ENCODE measurements around the gene CIAO3.
A peak's percentile ranks its signal among the peaks of the same experiment; 100 is the strongest.

Gene CIAO3

DNA sequence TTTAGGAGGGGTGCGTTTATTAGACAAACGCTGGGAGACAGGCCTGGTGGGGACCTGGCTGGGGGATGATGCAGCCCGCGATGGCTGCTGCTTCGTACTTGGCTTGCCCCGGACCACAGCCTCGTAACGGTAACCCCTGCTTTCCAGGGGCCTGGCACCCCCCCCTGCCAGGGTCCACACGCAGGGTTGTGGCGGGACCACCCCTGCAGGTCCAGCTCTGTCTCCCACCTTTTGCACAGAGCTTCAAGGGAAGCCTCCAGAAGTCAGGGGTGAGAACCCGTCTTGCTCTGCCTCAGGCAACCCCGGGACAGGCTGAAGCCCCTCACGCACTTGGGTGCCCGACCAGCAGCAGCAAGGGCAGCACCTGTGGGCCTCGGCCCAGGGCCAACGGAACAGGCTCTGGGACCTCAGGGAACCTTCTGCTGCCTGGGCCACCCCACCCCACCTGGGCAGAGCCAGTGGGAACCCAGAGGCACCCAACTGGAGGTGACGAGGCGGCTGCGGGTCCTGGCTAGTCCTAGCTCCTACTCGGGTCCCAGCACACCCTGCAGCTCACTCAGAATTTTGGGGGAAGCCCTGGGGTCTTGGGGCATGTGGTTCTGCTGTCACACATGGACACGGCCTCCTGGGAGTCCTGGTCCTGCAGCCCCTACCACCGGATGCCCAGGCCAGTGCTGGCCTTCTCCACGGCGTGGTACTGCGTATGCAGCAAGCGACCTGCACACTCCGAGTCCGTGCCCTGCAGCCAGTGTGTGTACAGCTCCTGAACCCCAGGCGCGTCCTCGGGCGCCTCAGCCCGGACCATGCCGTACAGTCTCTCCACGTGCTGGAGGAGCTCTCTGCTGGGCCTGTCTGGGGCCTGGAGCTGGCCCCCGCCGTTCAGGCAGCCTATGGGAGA lies 10.8 kb downstream of the CIAO3 start:
- POLR2A ChIA-PET (ENCODE audit: low non-redundant PET): no interaction called here
- TF ChIP-seq, protein P1, sequence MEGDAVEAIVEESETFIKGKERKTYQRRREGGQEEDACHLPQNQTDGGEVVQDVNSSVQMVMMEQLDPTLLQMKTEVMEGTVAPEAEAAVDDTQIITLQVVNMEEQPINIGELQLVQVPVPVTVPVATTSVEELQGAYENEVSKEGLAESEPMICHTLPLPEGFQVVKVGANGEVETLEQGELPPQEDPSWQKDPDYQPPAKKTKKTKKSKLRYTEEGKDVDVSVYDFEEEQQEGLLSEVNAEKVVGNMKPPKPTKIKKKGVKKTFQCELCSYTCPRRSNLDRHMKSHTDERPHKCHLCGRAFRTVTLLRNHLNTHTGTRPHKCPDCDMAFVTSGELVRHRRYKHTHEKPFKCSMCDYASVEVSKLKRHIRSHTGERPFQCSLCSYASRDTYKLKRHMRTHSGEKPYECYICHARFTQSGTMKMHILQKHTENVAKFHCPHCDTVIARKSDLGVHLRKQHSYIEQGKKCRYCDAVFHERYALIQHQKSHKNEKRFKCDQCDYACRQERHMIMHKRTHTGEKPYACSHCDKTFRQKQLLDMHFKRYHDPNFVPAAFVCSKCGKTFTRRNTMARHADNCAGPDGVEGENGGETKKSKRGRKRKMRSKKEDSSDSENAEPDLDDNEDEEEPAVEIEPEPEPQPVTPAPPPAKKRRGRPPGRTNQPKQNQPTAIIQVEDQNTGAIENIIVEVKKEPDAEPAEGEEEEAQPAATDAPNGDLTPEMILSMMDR (conservative IDR thresholded peaks at IDR 0.05; ENCODE audit: low read depth): no peak
- CTCF ChIA-PET: interaction anchor here (0.6 to 1.2 kb wide), 4 partner anchors 14 to 69 kb away, joined by 3 to 4 read pairs (median 4); partner anchors contain the start of gene MSLN
- no peak for DNase-seq (ENCODE audit: low spot score)
- peak overlapping the region; percentile 95 for H3K27ac ChIP-seq

DNA sequence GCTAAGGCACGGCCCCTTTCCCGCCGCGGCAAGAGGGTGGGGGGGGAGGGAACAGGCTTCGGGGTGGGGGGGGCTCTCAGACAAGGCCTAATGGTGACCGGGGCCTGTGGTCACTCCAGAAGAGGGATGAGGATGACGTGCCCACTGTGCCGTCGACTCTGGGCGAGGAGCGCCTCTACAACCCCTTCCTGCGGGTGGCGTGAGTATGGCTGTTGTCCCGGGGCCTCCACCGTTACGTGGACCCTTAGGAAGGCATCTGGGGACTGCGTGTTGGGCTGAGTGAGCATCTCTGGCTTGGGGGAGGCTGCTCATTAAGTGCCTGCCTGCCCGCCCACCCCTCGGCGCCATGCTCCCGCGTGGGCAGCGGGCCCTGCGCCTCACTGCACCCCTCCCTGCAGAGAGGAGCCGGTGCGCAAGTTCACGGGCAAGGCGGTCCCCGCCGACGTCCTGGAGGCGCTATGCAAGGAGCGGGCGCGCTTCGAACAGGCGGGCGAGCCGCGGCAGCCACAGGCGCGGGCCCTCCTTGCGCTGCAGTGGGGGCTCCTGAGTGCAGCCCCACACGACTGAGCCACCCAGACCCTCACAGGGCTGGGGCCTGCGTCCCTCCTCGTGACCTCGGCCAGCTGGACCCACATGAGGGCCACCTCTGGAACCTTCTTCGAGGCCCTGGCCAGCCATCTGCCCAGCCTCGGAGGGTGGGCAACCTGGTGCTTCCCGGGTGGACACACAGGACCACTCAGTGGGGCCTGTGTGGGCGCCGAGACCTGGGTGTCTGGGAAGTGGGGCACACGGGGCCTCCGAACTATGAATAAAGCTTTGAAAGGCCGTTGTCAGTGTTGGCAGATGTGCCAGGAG lies 11.7 kb downstream of the CIAO3 start:
- DNase-seq (ENCODE audit: low spot score): no peak
- TF ChIP-seq, protein P1 (conservative IDR thresholded peaks at IDR 0.05; ENCODE audit: low read depth): no peak
- ChIA-PET POLR2A (ENCODE audit: low non-redundant PET) (no interaction called here), CTCF (interaction anchor here (0.7 to 1.2 kb wide), 4 partner anchors 13 to 68 kb away, joined by 3 to 4 read pairs (median 4); partner anchors contain the start of gene MSLN)
- peak overlapping the region; percentile 95 for H3K27ac ChIP-seq

DNA sequence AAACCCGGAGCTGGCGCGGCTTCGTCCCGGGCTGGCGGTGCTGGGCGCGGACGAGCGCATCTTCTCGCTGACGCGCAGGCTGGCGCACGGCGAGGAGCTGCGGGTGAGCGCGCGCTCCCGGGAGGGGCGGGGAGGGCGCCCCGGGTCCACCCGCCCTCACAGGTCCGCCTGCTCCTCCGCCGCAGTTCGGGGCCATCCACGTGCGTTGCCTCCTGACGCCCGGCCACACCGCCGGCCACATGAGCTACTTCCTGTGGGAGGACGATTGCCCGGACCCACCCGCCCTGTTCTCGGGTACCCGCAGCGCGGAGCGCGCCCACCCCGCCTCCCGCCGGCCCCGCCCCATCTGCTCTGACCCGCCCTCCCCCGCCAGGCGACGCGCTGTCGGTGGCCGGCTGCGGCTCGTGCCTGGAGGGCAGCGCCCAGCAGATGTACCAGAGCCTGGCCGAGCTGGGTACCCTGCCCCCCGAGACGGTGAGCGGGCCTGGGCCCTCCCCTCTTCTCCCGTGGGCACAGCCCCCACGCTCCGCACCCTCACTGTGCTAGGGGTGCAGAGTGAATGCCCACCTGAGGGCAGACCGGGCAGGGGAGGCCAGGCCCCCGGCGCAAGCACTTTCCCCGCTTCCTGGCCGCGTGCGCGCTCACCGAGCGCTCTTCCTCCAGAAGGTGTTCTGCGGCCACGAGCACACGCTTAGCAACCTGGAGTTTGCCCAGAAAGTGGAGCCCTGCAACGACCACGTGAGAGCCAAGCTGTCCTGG lies 12.5 kb downstream of the CIAO3 start:
- DNase-seq (ENCODE audit: low spot score): peak; percentile 77
- TF ChIP-seq, protein P1 (conservative IDR thresholded peaks at IDR 0.05; ENCODE audit: low read depth): no peak
- ChIA-PET POLR2A (ENCODE audit: low non-redundant PET) (no interaction called here), CTCF (interaction anchor here (0.7 to 1.3 kb wide), 3 partner anchors 57 to 67 kb away, joined by 3 to 6 read pairs (median 4); no protein-coding TSS in a partner anchor)
- H3K27ac ChIP-seq: peak overlapping the region; percentile 95

DNA sequence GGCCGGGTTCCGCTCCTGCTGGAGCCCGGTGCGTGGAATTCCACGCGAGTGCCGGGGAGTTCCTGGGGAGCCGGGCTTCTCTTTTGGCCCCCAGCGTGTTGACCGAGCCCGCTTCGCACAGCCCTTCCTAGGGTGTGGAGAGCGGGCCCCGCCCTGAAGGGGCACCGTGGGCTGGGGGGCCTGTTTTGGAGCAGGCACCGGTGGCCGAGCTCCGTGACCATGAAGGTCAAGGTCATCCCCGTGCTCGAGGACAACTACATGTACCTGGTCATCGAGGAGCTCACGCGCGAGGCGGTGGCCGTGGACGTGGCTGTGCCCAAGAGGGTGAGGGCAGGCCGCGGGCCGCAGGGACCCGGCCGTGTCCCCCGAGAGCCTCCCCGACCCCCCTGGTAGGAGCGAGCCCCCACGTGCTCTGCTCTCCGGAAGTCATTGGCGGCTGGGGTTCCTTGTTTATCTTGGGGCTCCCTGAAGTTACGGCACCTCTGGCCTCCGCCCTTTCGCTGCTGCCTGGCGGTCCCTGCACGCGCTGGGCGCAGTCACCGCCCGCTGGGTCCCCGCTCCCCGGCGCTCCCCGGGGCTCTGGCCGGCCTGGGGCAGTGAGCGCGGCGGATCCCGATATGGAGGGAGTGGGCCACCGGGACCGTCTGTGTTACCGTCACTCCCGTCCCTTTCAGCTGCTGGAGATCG lies 13.4 kb downstream of the CIAO3 start:
- no peak for DNase-seq (ENCODE audit: low spot score)
- peak overlapping the region; percentile 95 for H3K27ac ChIP-seq
- CTCF ChIA-PET: interaction anchor here (0.9 to 1.3 kb wide), 2 partner anchors 14 to 58 kb away, joined by 3 to 6 read pairs; no protein-coding TSS in a partner anchor
- POLR2A ChIA-PET (ENCODE audit: low non-redundant PET): no interaction called here
- TF ChIP-seq, protein P1 (conservative IDR thresholded peaks at IDR 0.05; ENCODE audit: low read depth): no peak

DNA sequence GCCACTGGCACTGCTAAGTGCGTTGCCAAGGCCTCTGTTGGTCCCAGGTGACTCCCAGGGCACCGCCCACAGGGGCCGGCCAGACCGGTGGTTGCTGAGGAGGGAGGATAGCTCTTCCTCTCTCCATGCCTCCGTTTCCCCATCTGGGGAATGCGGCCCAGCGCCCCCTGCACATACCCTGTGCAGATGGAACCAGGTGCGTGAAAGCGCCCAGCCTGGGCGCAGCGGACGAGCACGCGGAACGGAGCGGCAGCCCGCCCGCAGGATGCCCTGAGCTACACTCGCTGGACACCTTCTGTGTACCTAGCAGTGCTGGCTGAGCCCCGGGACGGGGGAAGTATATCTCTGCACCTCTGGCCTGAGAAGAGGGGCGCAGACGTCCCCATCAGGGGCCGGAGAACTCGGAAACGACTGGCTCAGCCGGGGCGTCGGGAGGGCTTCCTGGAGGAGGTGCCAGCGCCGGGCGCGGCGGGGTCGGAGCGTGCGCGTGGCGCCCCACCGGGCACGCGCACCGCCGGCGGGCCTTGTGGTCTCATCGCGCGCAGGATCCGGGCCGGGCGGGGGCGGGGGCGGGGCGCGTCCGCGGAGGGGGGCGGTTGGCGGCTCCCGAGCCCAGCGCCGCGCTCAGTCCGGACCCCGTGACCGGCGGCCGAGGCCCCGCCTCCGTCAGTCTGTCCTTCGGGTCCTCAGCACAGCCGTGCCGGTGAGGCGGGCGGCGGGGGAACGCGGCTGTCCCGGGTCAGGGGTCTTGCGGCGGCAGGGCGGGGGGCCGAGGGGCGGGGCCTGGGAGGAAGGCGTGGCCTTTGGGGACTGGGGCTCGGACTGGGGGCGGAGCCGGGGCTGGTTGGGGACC lies 14.1 kb downstream of the CIAO3 start, which contains the start of the genes CCDC78 and HAGHL:
CCDC78 (minus strand) TSS at position 6 of the 853 bp plus-strand sequence. CDS start 76 bp downstream, outside the sequence.
HAGHL (plus strand) TSS at position 669 of the 853 bp plus-strand sequence. CDS start 404 bp downstream, outside the sequence.
- H3K27ac ChIP-seq: peak within 1 kb of the TSS; percentile 95
- TF ChIP-seq, protein P1 (conservative IDR thresholded peaks at IDR 0.05; ENCODE audit: low read depth): no peak
- POLR2A ChIA-PET (ENCODE audit: low non-redundant PET): no interaction called here
- DNase-seq (ENCODE audit: low spot score): no peak
- CTCF ChIA-PET: interaction anchor here (0.6 to 1.3 kb wide), 3 partner anchors 15 to 59 kb away, joined by 3 to 6 read pairs (median 3); no protein-coding TSS in a partner anchor
